ENCODE measurements around the gene SMIM8. TPM values are rescaled to one million over a fixed set of nuclear protein-coding genes. Genes with fewer than 3 reads are reported as not detected.

Gene SMIM8
- total and polyA plus RNA-seq, 12 donors = 4.3 to 17.7 (median 9.1) TPM

- Histone ChIP-seq H3K4me3 (no peak overlapping the region), H3K27ac (no peak overlapping the region), H3K36me3 (replicated peaks in 1 of 2) (no peaks in the 10 kb centered on the region), H3K9me3 (replicated peaks in 1 of 3) (no peaks in the 10 kb centered on the region), H3K27me3 (no peaks in the 10 kb centered on the region), H3K4me1 (replicated peaks in 1 of 2) (no peaks in the 10 kb centered on the region)
- 59 to 78% (median 63%) methylated on average over 2 to 3 of the region's 3 CpGs for WGBS, 4 donors
- TF ChIP-seq POLR2A (IDR thresholded peaks at IDR 0.05) (no peak), CTCF (IDR thresholded peaks at IDR 0.05) (peak in 5 of 6 experiments; percentile 39 to 56 (median 51))
- intact Hi-C loops (cut with DNase I) = no loop called here
- peak; percentile 30 to 69 (median 41) for DNase-seq
These were observed 68.9 kb downstream of the SMIM8 start for GRCh38 chr6:87391334-87391733.

Other genes starting within 250 kb of the SMIM8 start
- gene CGA, start 227.5 kb upstream of the SMIM8 start, total RNA-seq = under 1 TPM in 4 of 9 donors, not detected in 5; 0.34 to 0.83 (median 0.59) TPM
- gene CGA, start 227.5 kb upstream of the SMIM8 start, polyA plus RNA-seq = under 1 TPM in 1 of 3 donors, not detected in 2; 0.29 TPM
- gene ZNF292, start 167.0 kb upstream of the SMIM8 start, total RNA-seq = 10 to 100 TPM; 10.5 to 57.2 (median 32.8) TPM
- gene ZNF292, start 167.0 kb upstream of the SMIM8 start, polyA plus RNA-seq = 10 to 100 TPM in 1 of 3 donors, 1 to 10 TPM in 2; 4.8 to 16.0 (median 9.8) TPM
- not detected for gene GJB7, start 6.7 kb downstream of the SMIM8 start, total RNA-seq
- under 1 TPM in 1 of 3 donors, not detected in 2; 0.03 TPM for gene GJB7, start 6.7 kb downstream of the SMIM8 start, polyA plus RNA-seq
- 1 to 10 TPM in 6 of 9 donors, under 1 TPM in 2, not detected in 1; 0.55 to 9.6 (median 2.4) TPM for gene C6orf163, start 22.2 kb downstream of the SMIM8 start, total RNA-seq
- 10 to 100 TPM in 1 of 3 donors, 1 to 10 TPM in 1, under 1 TPM in 1; 0.81 to 20.4 (median 4.5) TPM for gene C6orf163, start 22.2 kb downstream of the SMIM8 start, polyA plus RNA-seq
- gene CFAP206, start 85.4 kb downstream of the SMIM8 start, total RNA-seq = 1 to 10 TPM in 3 of 9 donors, under 1 TPM in 6; 0.21 to 1.6 (median 0.39) TPM
- gene CFAP206, start 85.4 kb downstream of the SMIM8 start, polyA plus RNA-seq = 1 to 10 TPM in 1 of 3 donors, under 1 TPM in 2; 0.09 to 1.0 (median 0.84) TPM
- gene SLC35A1, start 150.4 kb downstream of the SMIM8 start, total RNA-seq = 10 to 100 TPM; 19.9 to 38.8 (median 28.4) TPM
- gene SLC35A1, start 150.4 kb downstream of the SMIM8 start, polyA plus RNA-seq = 10 to 100 TPM; 27.2 to 41.0 (median 31.8) TPM

All from adrenal gland (tissue), 12 donors.